ENCODE measurements around the gene TNIP1. TPM values are rescaled to one million over a fixed set of nuclear protein-coding genes. Genes with fewer than 3 reads are reported as not detected.

The TNIP1 gene
- total RNA-seq, 2 donors from 2014 or later: 51.3 to 52.2 TPM

- Histone ChIP-seq H3K4me3 (ENCODE audit: low read length) (no peak overlapping the region), H3K9ac (ENCODE audit: extremely low read depth, low read length, poor library complexity, severe bottlenecking) (no peak overlapping the region), H3K27ac (ENCODE audit: low read depth, low read length) (no peak overlapping the region), H3K9me3 (ENCODE audit: control insufficient read depth, low read length) (no peaks in the 10 kb centered on the region), H3K4me1 (ENCODE audit: control insufficient read depth, insufficient read depth, low read length) (no peaks in the 10 kb centered on the region), H3K27me3 (ENCODE audit: control insufficient read depth, insufficient read depth, low read length, poor library complexity, severe bottlenecking) (no peaks in the 10 kb centered on the region), H3K36me3 (ENCODE audit: control insufficient read depth, insufficient read depth, low read length) (no peaks in the 10 kb centered on the region)
- peaks cover 14% of the 10 kb centered on the region for H3K27me3 Mint-ChIP-seq (ENCODE audit: insufficient read depth)
- DNase-seq: no peak
- 94% methylated on average over 4 of the region's 4 CpGs; no CpG with 5 or more reads in 1 of the 2 experiments for WGBS, 2 experiments (ENCODE audit: insufficient coverage in 1 of 2, insufficient read length in 1 of 2)
- TF ChIP-seq CTCF (conservative IDR thresholded peaks at IDR 0.05): no peak
- H3K9me3 Mint-ChIP-seq: no peaks in the 10 kb centered on the region
- H3K36me3 Mint-ChIP-seq (ENCODE audit: low read depth): no peaks in the 10 kb centered on the region
- H3K4me1 Mint-ChIP-seq: peaks cover 11% of the 10 kb centered on the region
- H3K27ac Mint-ChIP-seq: no peak overlapping the region
- no peak overlapping the region for H3K4me3 Mint-ChIP-seq
Measured at GRCh38 chr5:151014680-151015343, 66.0 kb downstream of the TNIP1 start.

GRCh38 chr5:151012862-151013261, 68.0 kb downstream of the TNIP1 start:
- no peak overlapping the region for H3K4me3 ChIP-seq (ENCODE audit: low read length)
- H3K4me1 ChIP-seq (ENCODE audit: control insufficient read depth, insufficient read depth, low read length): no peaks in the 10 kb centered on the region
- Mint-ChIP-seq H3K27ac (no peak overlapping the region), H3K27me3 (ENCODE audit: insufficient read depth) (peaks cover 9% of the 10 kb centered on the region), H3K4me3 (no peak overlapping the region), H3K9me3 (no peaks in the 10 kb centered on the region), H3K36me3 (ENCODE audit: low read depth) (no peaks in the 10 kb centered on the region), H3K4me1 (peaks cover 26% of the 10 kb centered on the region)
- no peaks in the 10 kb centered on the region for H3K9me3 ChIP-seq (ENCODE audit: control insufficient read depth, low read length)
- no peak overlapping the region for H3K9ac ChIP-seq (ENCODE audit: extremely low read depth, low read length, poor library complexity, severe bottlenecking)
- H3K36me3 ChIP-seq (ENCODE audit: control insufficient read depth, insufficient read depth, low read length): no peaks in the 10 kb centered on the region
- no peak for DNase-seq
- no peaks in the 10 kb centered on the region for H3K27me3 ChIP-seq (ENCODE audit: control insufficient read depth, insufficient read depth, low read length, poor library complexity, severe bottlenecking)
- TF ChIP-seq CTCF (conservative IDR thresholded peaks at IDR 0.05): no peak
- WGBS, 2 experiments (ENCODE audit: insufficient coverage in 1 of 2, insufficient read length in 1 of 2): 91 to 100% methylated on average over 3 to 6 of the region's 6 CpGs
- H3K27ac ChIP-seq (ENCODE audit: low read depth, low read length): no peak overlapping the region

GRCh38 chr5:151008906-151009305, 71.9 kb downstream of the TNIP1 start:
- no peak for TF ChIP-seq CTCF (conservative IDR thresholded peaks at IDR 0.05)
- peaks cover 25% of the 10 kb centered on the region for H3K4me1 Mint-ChIP-seq
- no peaks in the 10 kb centered on the region for H3K9me3 Mint-ChIP-seq
- H3K27me3 Mint-ChIP-seq (ENCODE audit: insufficient read depth): peaks cover 6% of the 10 kb centered on the region
- DNase-seq: no peak
- H3K4me3 ChIP-seq (ENCODE audit: low read length): no peak overlapping the region
- H3K9ac ChIP-seq (ENCODE audit: extremely low read depth, low read length, poor library complexity, severe bottlenecking): no peak overlapping the region
- H3K36me3 Mint-ChIP-seq (ENCODE audit: low read depth): no peaks in the 10 kb centered on the region
- no peaks in the 10 kb centered on the region for H3K4me1 ChIP-seq (ENCODE audit: control insufficient read depth, insufficient read depth, low read length)
- H3K27ac Mint-ChIP-seq: no peak overlapping the region
- no peaks in the 10 kb centered on the region for H3K36me3 ChIP-seq (ENCODE audit: control insufficient read depth, insufficient read depth, low read length)
- H3K27ac ChIP-seq (ENCODE audit: low read depth, low read length): no peak overlapping the region
- no peak overlapping the region for H3K4me3 Mint-ChIP-seq
- no peaks in the 10 kb centered on the region for H3K9me3 ChIP-seq (ENCODE audit: control insufficient read depth, low read length)
- 89 to 94% methylated on average over 2 to 4 of the region's 4 CpGs for WGBS, 2 experiments (ENCODE audit: insufficient coverage in 1 of 2, insufficient read length in 1 of 2)
- no peaks in the 10 kb centered on the region for H3K27me3 ChIP-seq (ENCODE audit: control insufficient read depth, insufficient read depth, low read length, poor library complexity, severe bottlenecking)

All from endodermal cell (in vitro differentiated cells).